K562 (cell line): ENCODE data around the gene RECK.

Source experiments
- ATF7 ChIP-seq: fragments of 450-650 bp; IDR thresholded peaks from 2 replicates; pipeline ENCODE4 v1.7.1; 2014; ENCODE audit warnings: mild to moderate bottlenecking, moderate library complexity
- MAX ChIP-seq: sonication (generic); formaldehyde crosslinking; IDR thresholded peaks from 2 replicates; pipeline ENCODE4 v1.9.0; 2022; ENCODE audit warnings: mild to moderate bottlenecking, missing genetic modification reagents
- PHB2 ChIP-seq: fragments of 450-650 bp; IDR thresholded peaks from 2 replicates; pipeline ENCODE4 v1.6.1; 2017; ENCODE audit warnings: low read depth
- ZNF639 ChIP-seq, 2 experiments: fragments of 200-800 bp in 1 of 2; sonication (Bioruptor generic) in 1 of 2; sonication (generic) in 1 of 2; formaldehyde crosslinking in 1 of 2; IDR thresholded peaks in 1 of 2; conservative IDR thresholded peaks in 1 of 2; 2 replicates each; pipeline versions ENCODE4 v1.5.0 to v1.6.1; 2016 to 2020; ENCODE audit warnings: missing compliant biosample characterization in 1 of 2, missing genetic modification characterization in 1 of 2, missing genetic modification reagents in 1 of 2
- TF ChIP-seq, protein P1 (sequence below): fragments of 450-650 bp; IDR thresholded peaks from 2 replicates; pipeline ENCODE4 v1.6.1; 2017; ENCODE audit warnings: antibody characterized with exemption, mild to moderate bottlenecking

- TF ChIP-seq, protein P1, sequence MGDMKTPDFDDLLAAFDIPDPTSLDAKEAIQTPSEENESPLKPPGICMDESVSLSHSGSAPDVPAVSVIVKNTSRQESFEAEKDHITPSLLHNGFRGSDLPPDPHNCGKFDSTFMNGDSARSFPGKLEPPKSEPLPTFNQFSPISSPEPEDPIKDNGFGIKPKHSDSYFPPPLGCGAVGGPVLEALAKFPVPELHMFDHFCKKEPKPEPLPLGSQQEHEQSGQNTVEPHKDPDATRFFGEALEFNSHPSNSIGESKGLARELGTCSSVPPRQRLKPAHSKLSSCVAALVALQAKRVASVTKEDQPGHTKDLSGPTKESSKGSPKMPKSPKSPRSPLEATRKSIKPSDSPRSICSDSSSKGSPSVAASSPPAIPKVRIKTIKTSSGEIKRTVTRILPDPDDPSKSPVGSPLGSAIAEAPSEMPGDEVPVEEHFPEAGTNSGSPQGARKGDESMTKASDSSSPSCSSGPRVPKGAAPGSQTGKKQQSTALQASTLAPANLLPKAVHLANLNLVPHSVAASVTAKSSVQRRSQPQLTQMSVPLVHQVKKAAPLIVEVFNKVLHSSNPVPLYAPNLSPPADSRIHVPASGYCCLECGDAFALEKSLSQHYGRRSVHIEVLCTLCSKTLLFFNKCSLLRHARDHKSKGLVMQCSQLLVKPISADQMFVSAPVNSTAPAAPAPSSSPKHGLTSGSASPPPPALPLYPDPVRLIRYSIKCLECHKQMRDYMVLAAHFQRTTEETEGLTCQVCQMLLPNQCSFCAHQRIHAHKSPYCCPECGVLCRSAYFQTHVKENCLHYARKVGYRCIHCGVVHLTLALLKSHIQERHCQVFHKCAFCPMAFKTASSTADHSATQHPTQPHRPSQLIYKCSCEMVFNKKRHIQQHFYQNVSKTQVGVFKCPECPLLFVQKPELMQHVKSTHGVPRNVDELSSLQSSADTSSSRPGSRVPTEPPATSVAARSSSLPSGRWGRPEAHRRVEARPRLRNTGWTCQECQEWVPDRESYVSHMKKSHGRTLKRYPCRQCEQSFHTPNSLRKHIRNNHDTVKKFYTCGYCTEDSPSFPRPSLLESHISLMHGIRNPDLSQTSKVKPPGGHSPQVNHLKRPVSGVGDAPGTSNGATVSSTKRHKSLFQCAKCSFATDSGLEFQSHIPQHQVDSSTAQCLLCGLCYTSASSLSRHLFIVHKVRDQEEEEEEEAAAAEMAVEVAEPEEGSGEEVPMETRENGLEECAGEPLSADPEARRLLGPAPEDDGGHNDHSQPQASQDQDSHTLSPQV: no peak
- TF ChIP-seq MAX (CRISPR knock-in tag) (no peak), PHB2 (no peak), ATF7 (no peak), ZNF639 (CRISPR knock-in tag; conservative IDR thresholded peaks at IDR 0.05 in 1 of 2, IDR thresholded peaks at IDR 0.05 in 1 of 2) (no peak)
These were observed 65.4 kb downstream of the RECK start for GRCh38 chr9:36101916-36102741.
